ENCODE measurements around the gene SENP2.
"Not testable (repeated sequence)": the region's sequence is repeated elsewhere in the genome, so short reads cannot be mapped to it uniquely, and the experiment has no call there.

SENP2 gene

GRCh38 chr3:185585859-185586685 lies at the start of gene SENP2:
SENP2 (plus strand) TSS chr3:185586295; CDS start chr3:185586414, 119 bp downstream.
- DNase-seq (ENCODE audit: low read depth in 2 of 2), result peak; percentile 98 to 99

GRCh38 chr3:185537369-185537970 lies 48.6 kb upstream of the SENP2 start:
- DNase-seq (ENCODE audit: low read depth in 2 of 2), result peak in 1 of 2 donors; percentile 44

GRCh38 chr3:185539934-185540333 lies 46.2 kb upstream of the SENP2 start:
- DNase-seq (ENCODE audit: low read depth in 2 of 2), result no peak

- no peak for DNase-seq (ENCODE audit: low read depth in 2 of 2)
Measured at GRCh38 chr3:185540695-185541094, 45.4 kb upstream of the SENP2 start.

GRCh38 chr3:185549122-185549521 lies 37.0 kb upstream of the SENP2 start:
- no peak for DNase-seq (ENCODE audit: low read depth in 2 of 2)

- no peak for DNase-seq (ENCODE audit: low read depth in 2 of 2)
Measured at GRCh38 chr3:185549651-185550111, 36.4 kb upstream of the SENP2 start.

- DNase-seq (ENCODE audit: low read depth in 2 of 2), result no peak
Measured at GRCh38 chr3:185552358-185552877, 33.7 kb upstream of the SENP2 start, which contains the start of gene LIPH. LIPH (minus strand) TSS chr3:185552588; CDS start chr3:185552471, 117 bp downstream.

- no peak for DNase-seq (ENCODE audit: low read depth in 2 of 2)
Measured at GRCh38 chr3:185555101-185555501, 31.0 kb upstream of the SENP2 start.

GRCh38 chr3:185555860-185556347 lies 30.2 kb upstream of the SENP2 start:
- DNase-seq (ENCODE audit: low read depth in 2 of 2), result no peak

GRCh38 chr3:185556640-185557039 lies 29.5 kb upstream of the SENP2 start:
- DNase-seq (ENCODE audit: low read depth in 2 of 2), result not testable (repeated sequence)

GRCh38 chr3:185558395-185558794 lies 27.7 kb upstream of the SENP2 start:
- DNase-seq (ENCODE audit: low read depth in 2 of 2), result no peak

- no peak for DNase-seq (ENCODE audit: low read depth in 2 of 2)
Measured at GRCh38 chr3:185559706-185560090, 26.4 kb upstream of the SENP2 start.

GRCh38 chr3:185560676-185561075 lies 25.4 kb upstream of the SENP2 start:
- no peak for DNase-seq (ENCODE audit: low read depth in 2 of 2)

- DNase-seq (ENCODE audit: low read depth in 2 of 2), result no peak
Measured at GRCh38 chr3:185561374-185561943, 24.6 kb upstream of the SENP2 start.

- no peak for DNase-seq (ENCODE audit: low read depth in 2 of 2)
Measured at GRCh38 chr3:185561958-185562357, 24.1 kb upstream of the SENP2 start.

- no peak for DNase-seq (ENCODE audit: low read depth in 2 of 2)
Measured at GRCh38 chr3:185572183-185572582, 13.9 kb upstream of the SENP2 start.

- DNase-seq (ENCODE audit: low read depth in 2 of 2), result not testable (repeated sequence)
Measured at GRCh38 chr3:185575108-185575869, 10.8 kb upstream of the SENP2 start.

GRCh38 chr3:185582236-185582635 lies 3.9 kb upstream of the SENP2 start:
- DNase-seq (ENCODE audit: low read depth in 2 of 2), result no peak

- no peak for DNase-seq (ENCODE audit: low read depth in 2 of 2)
Measured at GRCh38 chr3:185582871-185583270, 3.2 kb upstream of the SENP2 start.

- no peak for DNase-seq (ENCODE audit: low read depth in 2 of 2)
Measured at GRCh38 chr3:185583925-185584324, 2.2 kb upstream of the SENP2 start.

GRCh38 chr3:185584686-185585085 lies 1.4 kb upstream of the SENP2 start:
- DNase-seq (ENCODE audit: low read depth in 2 of 2), result no peak

- no peak for DNase-seq (ENCODE audit: low read depth in 2 of 2)
Measured at GRCh38 chr3:185585518-185585858, 607 bp upstream of the SENP2 start.

Measured in stimulated activated CD4-positive, alpha-beta T cell treated with anti-CD3 and anti-CD28 coated beads, Interleukin-4, amount 100 ng/mL, for 48 hours (primary cell).